A549 (cell line): ENCODE measurements around the gene WDR45. TPM values are rescaled to one million over a fixed set of nuclear protein-coding genes. Genes with fewer than 3 reads are reported as not detected.
A peak's percentile ranks its signal among the peaks of the same experiment; 100 is the strongest.

Source experiments
- ATOH8 ChIP-seq: fragments of 250-450 bp; sonication (Bioruptor Pico); IDR thresholded peaks from 2 replicates; pipeline ENCODE4 v1.5.0; 2020; ENCODE audit warnings: low read depth, mild to moderate bottlenecking, moderate library complexity
- CEBPB ChIP-seq, 2 experiments: fragments of >200 bp in 1 of 2; sonication (Bioruptor Twin) in 1 of 2; formaldehyde crosslinking in 1 of 2; IDR thresholded peaks; 2 replicates each; pipeline ENCODE4 v1.6.1; 2012 to 2016
- CHD2 ChIP-seq: fragments of 150-350 bp; IDR thresholded peaks from 2 replicates; pipeline ENCODE4 v1.6.1; 2014; ENCODE audit warnings: low read length; ENCODE audit not compliant: partially characterized antibody
- CHD4 ChIP-seq: fragments of 200-600 bp; sonication (generic); IDR thresholded peaks from 2 replicates; pipeline ENCODE4 v1.6.1; 2016; ENCODE audit warnings: antibody characterized with exemption, mild to moderate bottlenecking, borderline replicate concordance
- FOSL2 ChIP-seq, 2 experiments: fragments of 450-650 bp in 1 of 2; fragments of >200 bp in 1 of 2; sonication (Bioruptor Twin) in 1 of 2; formaldehyde crosslinking; IDR thresholded peaks; 2 replicates each; pipeline versions ENCODE4 v1.5.0 to v1.6.1; 2016 to 2020; ENCODE audit warnings: mild to moderate bottlenecking in 1 of 2, moderate library complexity in 1 of 2
- GATA3 ChIP-seq: IDR thresholded peaks from 2 replicates; pipeline ENCODE4 v1.6.1; 2012; ENCODE audit warnings: borderline replicate concordance
- HOXB13 ChIP-seq: fragments of 250-450 bp; sonication (Bioruptor Pico); IDR thresholded peaks from 2 replicates; pipeline ENCODE4 v1.5.0; 2020; ENCODE audit warnings: low read depth, mild to moderate bottlenecking, moderate library complexity
- HOXB5 ChIP-seq: fragments of 250-450 bp; sonication (Bioruptor Pico); IDR thresholded peaks from 2 replicates; pipeline ENCODE4 v1.5.0; 2020; ENCODE audit warnings: mild to moderate bottlenecking, moderate library complexity
- JUNB ChIP-seq: fragments of >200 bp; sonication (Bioruptor Twin); formaldehyde crosslinking; IDR thresholded peaks from 2 replicates; pipeline ENCODE4 v1.6.1; 2016
- MYC ChIP-seq: IDR thresholded peaks from 2 replicates; pipeline ENCODE4 v1.6.1; 2012; ENCODE audit warnings: mild to moderate bottlenecking, inconsistent platforms, low read length, improper control_type of control experiment, borderline replicate concordance
- NPAS2 ChIP-seq: fragments of 250-450 bp; sonication (Bioruptor Pico); IDR thresholded peaks from 2 replicates; pipeline ENCODE4 v1.8.0; 2022; ENCODE audit warnings: mild to moderate bottlenecking, moderate library complexity, borderline replicate concordance
- NR3C1 ChIP-seq: fragments of >200 bp; sonication (Bioruptor Twin); formaldehyde crosslinking; IDR thresholded peaks from 3 replicates; pipeline ENCODE4 v1.6.1; 2017
- PHF8 ChIP-seq: fragments of 200-600 bp; sonication (generic); IDR thresholded peaks from 2 replicates; pipeline ENCODE4 v1.6.1; 2016; ENCODE audit warnings: low read depth, mild to moderate bottlenecking, antibody characterized with exemption, moderate library complexity, borderline replicate concordance
- POLR2A ChIP-seq: IDR thresholded peaks from 2 replicates; pipeline ENCODE4 v1.6.1; 2012; ENCODE audit warnings: mild to moderate bottlenecking, low read length
- POLR2AphosphoS2 ChIP-seq: conservative IDR thresholded peaks from 2 replicates; pipeline ENCODE4 v1.6.1; 2012; ENCODE audit warnings: low read length, improper control_type of control experiment, inconsistent platforms
- RFX5 ChIP-seq: fragments of 450-650 bp; IDR thresholded peaks from 2 replicates; pipeline ENCODE4 v1.7.1; 2014; ENCODE audit warnings: antibody characterized with exemption, mild to moderate bottlenecking, moderate library complexity
- RNF2 ChIP-seq: fragments of 200-600 bp; sonication (generic); IDR thresholded peaks from 2 replicates; pipeline ENCODE4 v1.6.1; 2016; ENCODE audit warnings: low read depth, mild to moderate bottlenecking, antibody characterized with exemption, moderate library complexity, borderline replicate concordance
- TP53 ChIP-seq: fragments of 250-450 bp; sonication (Bioruptor Pico); IDR thresholded peaks from 2 replicates; pipeline ENCODE4 v1.5.0; 2021; ENCODE audit warnings: mild to moderate bottlenecking, moderate library complexity
- polyA plus RNA-seq, 4 experiments: library from polyadenylated mRNA; depleted of rRNA in 3 of 4; stranded (reverse); fragments of >200 nt; fragmentation: RNase III in 1 of 4; extraction: RNeasy Plus Mini Kit Qiagen cat#74134 plus additional on column Dnase treatment in 1 of 4; gene quantifications; 2 replicates in 3 of 4; 3 replicates in 1 of 4; pipeline ENCODE4 v1.2.3, GENCODE V29; 2011 to 2017
- TF ChIP-seq, protein P1 (sequence below): fragments of 450-650 bp; IDR thresholded peaks from 2 replicates; pipeline ENCODE4 v1.6.1; 2014; ENCODE audit warnings: antibody characterized with exemption
- TF ChIP-seq, protein P2 (sequence below): fragments of 200-600 bp; sonication (generic); IDR thresholded peaks from 2 replicates; pipeline ENCODE4 v1.6.1; 2016; ENCODE audit warnings: antibody characterized with exemption, mild to moderate bottlenecking, moderate library complexity
- TF ChIP-seq, protein P3 (sequence below): fragments of 250-450 bp; sonication (Bioruptor Pico); IDR thresholded peaks from 2 replicates; pipeline ENCODE4 v1.5.0; 2021; ENCODE audit warnings: mild to moderate bottlenecking, moderate library complexity, borderline replicate concordance

Gene WDR45
- polyA plus RNA-seq, 2 of the 4 experiments (the other 2 are of a cell fraction) = 37.7 to 55.5 TPM

- TF ChIP-seq NR3C1 (no peak), RNF2 (peak; percentile 62; the same call in 1 of the 2 replicates), ATOH8 (peak; percentile 99), TP53 (CRISPR knock-in tag) (peak; percentile 92), JUNB (no peak), POLR2A (peak; percentile 63), NPAS2 (CRISPR knock-in tag) (peak; percentile 81), CEBPB (IDR thresholded peaks at IDR 0.05) (peak; percentile 51 to 73; a peak in 3 of 4 replicates), HOXB5 (CRISPR knock-in tag) (peak; percentile 97), RFX5 (no peak), PHF8 (peak; percentile 43; the same call in 1 of the 2 replicates), CHD2 (no peak), FOSL2 (IDR thresholded peaks at IDR 0.05) (no peak), FOSL2 (CRISPR knock-in tag; IDR thresholded peaks at IDR 0.05) (no peak), GATA3 (peak; percentile 20; the same call in 1 of the 2 replicates), POLR2AphosphoS2 (no peak), MYC (no peak), HOXB13 (CRISPR knock-in tag) (peak; percentile 99), CHD4 (no peak)
- TF ChIP-seq, protein P1, sequence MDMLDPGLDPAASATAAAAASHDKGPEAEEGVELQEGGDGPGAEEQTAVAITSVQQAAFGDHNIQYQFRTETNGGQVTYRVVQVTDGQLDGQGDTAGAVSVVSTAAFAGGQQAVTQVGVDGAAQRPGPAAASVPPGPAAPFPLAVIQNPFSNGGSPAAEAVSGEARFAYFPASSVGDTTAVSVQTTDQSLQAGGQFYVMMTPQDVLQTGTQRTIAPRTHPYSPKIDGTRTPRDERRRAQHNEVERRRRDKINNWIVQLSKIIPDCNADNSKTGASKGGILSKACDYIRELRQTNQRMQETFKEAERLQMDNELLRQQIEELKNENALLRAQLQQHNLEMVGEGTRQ = peak; percentile 90
- TF ChIP-seq, protein P2, sequence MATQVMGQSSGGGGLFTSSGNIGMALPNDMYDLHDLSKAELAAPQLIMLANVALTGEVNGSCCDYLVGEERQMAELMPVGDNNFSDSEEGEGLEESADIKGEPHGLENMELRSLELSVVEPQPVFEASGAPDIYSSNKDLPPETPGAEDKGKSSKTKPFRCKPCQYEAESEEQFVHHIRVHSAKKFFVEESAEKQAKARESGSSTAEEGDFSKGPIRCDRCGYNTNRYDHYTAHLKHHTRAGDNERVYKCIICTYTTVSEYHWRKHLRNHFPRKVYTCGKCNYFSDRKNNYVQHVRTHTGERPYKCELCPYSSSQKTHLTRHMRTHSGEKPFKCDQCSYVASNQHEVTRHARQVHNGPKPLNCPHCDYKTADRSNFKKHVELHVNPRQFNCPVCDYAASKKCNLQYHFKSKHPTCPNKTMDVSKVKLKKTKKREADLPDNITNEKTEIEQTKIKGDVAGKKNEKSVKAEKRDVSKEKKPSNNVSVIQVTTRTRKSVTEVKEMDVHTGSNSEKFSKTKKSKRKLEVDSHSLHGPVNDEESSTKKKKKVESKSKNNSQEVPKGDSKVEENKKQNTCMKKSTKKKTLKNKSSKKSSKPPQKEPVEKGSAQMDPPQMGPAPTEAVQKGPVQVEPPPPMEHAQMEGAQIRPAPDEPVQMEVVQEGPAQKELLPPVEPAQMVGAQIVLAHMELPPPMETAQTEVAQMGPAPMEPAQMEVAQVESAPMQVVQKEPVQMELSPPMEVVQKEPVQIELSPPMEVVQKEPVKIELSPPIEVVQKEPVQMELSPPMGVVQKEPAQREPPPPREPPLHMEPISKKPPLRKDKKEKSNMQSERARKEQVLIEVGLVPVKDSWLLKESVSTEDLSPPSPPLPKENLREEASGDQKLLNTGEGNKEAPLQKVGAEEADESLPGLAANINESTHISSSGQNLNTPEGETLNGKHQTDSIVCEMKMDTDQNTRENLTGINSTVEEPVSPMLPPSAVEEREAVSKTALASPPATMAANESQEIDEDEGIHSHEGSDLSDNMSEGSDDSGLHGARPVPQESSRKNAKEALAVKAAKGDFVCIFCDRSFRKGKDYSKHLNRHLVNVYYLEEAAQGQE = no peak
- TF ChIP-seq, protein P3, sequence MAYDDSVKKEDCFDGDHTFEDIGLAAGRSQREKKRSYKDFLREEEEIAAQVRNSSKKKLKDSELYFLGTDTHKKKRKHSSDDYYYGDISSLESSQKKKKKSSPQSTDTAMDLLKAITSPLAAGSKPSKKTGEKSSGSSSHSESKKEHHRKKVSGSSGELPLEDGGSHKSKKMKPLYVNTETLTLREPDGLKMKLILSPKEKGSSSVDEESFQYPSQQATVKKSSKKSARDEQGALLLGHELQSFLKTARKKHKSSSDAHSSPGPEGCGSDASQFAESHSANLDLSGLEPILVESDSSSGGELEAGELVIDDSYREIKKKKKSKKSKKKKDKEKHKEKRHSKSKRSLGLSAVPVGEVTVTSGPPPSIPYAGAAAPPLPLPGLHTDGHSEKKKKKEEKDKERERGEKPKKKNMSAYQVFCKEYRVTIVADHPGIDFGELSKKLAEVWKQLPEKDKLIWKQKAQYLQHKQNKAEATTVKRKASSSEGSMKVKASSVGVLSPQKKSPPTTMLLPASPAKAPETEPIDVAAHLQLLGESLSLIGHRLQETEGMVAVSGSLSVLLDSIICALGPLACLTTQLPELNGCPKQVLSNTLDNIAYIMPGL (CRISPR knock-in tag) = peak; percentile 90
These were observed 5.8 kb downstream of the WDR45 start, which contains the start of gene PRAF2 (continued) for GRCh38 chrX:49073601-49074575.
